ENCODE data around the gene ZC3HAV1. TPM values are rescaled to one million over a fixed set of nuclear protein-coding genes. Genes with fewer than 3 reads are reported as not detected.

Gene ZC3HAV1
- total RNA-seq, 2 donors from 2014 or later = 97.8 to 167 TPM

GRCh38 chr7:139051655-139052054 is 57.9 kb downstream of the ZC3HAV1 start:
- Mint-ChIP-seq H3K36me3 (peaks cover 26 to 63% of the 10 kb centered on the region in 2 donors), H3K27ac (peak overlapping the region in 1 of 2 donors; percentile 36), H3K9me3 (no peaks in the 10 kb centered on the region)
- DNase-seq (ENCODE audit: low spot score in 2 of 2) = no peak
- ATAC-seq = no peak

- H3K36me3 Mint-ChIP-seq = peaks cover 34 to 70% of the 10 kb centered on the region in 2 donors
- DNase-seq (ENCODE audit: low spot score in 2 of 2) = no peak
- peak overlapping the region in 1 of 2 donors; percentile 61 for H3K27ac Mint-ChIP-seq
- ATAC-seq = no peak
- H3K9me3 Mint-ChIP-seq = no peaks in the 10 kb centered on the region
Measured at GRCh38 chr7:139049936-139050335, 59.6 kb downstream of the ZC3HAV1 start.

GRCh38 chr7:139049111-139049510 is 60.4 kb downstream of the ZC3HAV1 start:
- no peak for ATAC-seq
- peaks cover 34 to 69% of the 10 kb centered on the region in 2 donors for H3K36me3 Mint-ChIP-seq
- no peaks in the 10 kb centered on the region for H3K9me3 Mint-ChIP-seq
- H3K27ac Mint-ChIP-seq = peak overlapping the region; percentile 7 to 81
- DNase-seq (ENCODE audit: low spot score in 2 of 2) = no peak

- DNase-seq (ENCODE audit: low spot score in 2 of 2) = no peak
- no peaks in the 10 kb centered on the region for H3K9me3 Mint-ChIP-seq
- peaks cover 34 to 60% of the 10 kb centered on the region in 2 donors for H3K36me3 Mint-ChIP-seq
- H3K27ac Mint-ChIP-seq = peak overlapping the region in 1 of 2 donors; percentile 25
- peak; percentile 67 to 83 for ATAC-seq
Measured at GRCh38 chr7:139047970-139048369, 61.5 kb downstream of the ZC3HAV1 start.

- Mint-ChIP-seq H3K9me3 (no peaks in the 10 kb centered on the region), H3K27ac (peak overlapping the region in 1 of 2 donors; percentile 69), H3K36me3 (peaks cover 28 to 55% of the 10 kb centered on the region in 2 donors)
- ATAC-seq = no peak
- no peak for DNase-seq (ENCODE audit: low spot score in 2 of 2)
Measured at GRCh38 chr7:139046143-139046542, 63.4 kb downstream of the ZC3HAV1 start.

GRCh38 chr7:139044813-139045794 is 64.4 kb downstream of the ZC3HAV1 start:
- ATAC-seq (no peak), DNase-seq (ENCODE audit: low spot score in 2 of 2) (no peak)
- H3K36me3 Mint-ChIP-seq = peaks cover 28 to 52% of the 10 kb centered on the region in 2 donors
- peak overlapping the region in 1 of 2 donors; percentile 17 for H3K27ac Mint-ChIP-seq
- no peaks in the 10 kb centered on the region for H3K9me3 Mint-ChIP-seq

- ATAC-seq = peak; percentile 29 to 49
- DNase-seq (ENCODE audit: low spot score in 2 of 2) = peak in 1 of 2 donors; percentile 36
- peaks cover 19 to 42% of the 10 kb centered on the region in 2 donors for H3K36me3 Mint-ChIP-seq
- no peaks in the 10 kb centered on the region for H3K9me3 Mint-ChIP-seq
- peak overlapping the region; percentile 53 to 72 for H3K27ac Mint-ChIP-seq
Measured at GRCh38 chr7:139043823-139044812, 65.4 kb downstream of the ZC3HAV1 start.

GRCh38 chr7:139041378-139042085 is 68.0 kb downstream of the ZC3HAV1 start:
- H3K27ac Mint-ChIP-seq = peak overlapping the region; percentile 41 to 67
- H3K36me3 Mint-ChIP-seq = peaks cover 7 to 24% of the 10 kb centered on the region in 2 donors
- DNase-seq (ENCODE audit: low spot score in 2 of 2) (no peak), ATAC-seq (peak; percentile 18 to 48)
- H3K9me3 Mint-ChIP-seq = no peaks in the 10 kb centered on the region

GRCh38 chr7:139038691-139039090 is 70.8 kb downstream of the ZC3HAV1 start:
- DNase-seq (ENCODE audit: low spot score in 2 of 2) (no peak), ATAC-seq (no peak)
- Mint-ChIP-seq H3K36me3 (peaks cover 0 to 6% of the 10 kb centered on the region in 2 donors), H3K9me3 (no peaks in the 10 kb centered on the region), H3K27ac (no peak overlapping the region)

- DNase-seq (ENCODE audit: low spot score in 2 of 2) (no peak), ATAC-seq (no peak)
- H3K27ac Mint-ChIP-seq = no peak overlapping the region
- peaks cover 0 to 16% of the 10 kb centered on the region in 2 donors for H3K36me3 Mint-ChIP-seq
- H3K9me3 Mint-ChIP-seq = no peaks in the 10 kb centered on the region
Measured at GRCh38 chr7:139036901-139037300, 72.6 kb downstream of the ZC3HAV1 start.

GRCh38 chr7:139035586-139036353 is 73.8 kb downstream of the ZC3HAV1 start, which contains the start of gene ZC3HAV1L:
ZC3HAV1L (minus strand) TSS chr7:139036042; CDS start chr7:139036017, 25 bp downstream.
- peak; percentile 60 to 74 for DNase-seq (ENCODE audit: low spot score in 2 of 2)
- ATAC-seq = peak; percentile 85
- peak within 1 kb of the TSS; percentile 52 to 85 for H3K27ac Mint-ChIP-seq

GRCh38 chr7:139034855-139035585 is 74.5 kb downstream of the ZC3HAV1 start:
- H3K9me3 Mint-ChIP-seq = no peaks in the 10 kb centered on the region
- peak in 1 of 2 donors; percentile 20 for DNase-seq (ENCODE audit: low spot score in 2 of 2)
- peak; percentile 25 to 39 for ATAC-seq
- H3K27ac Mint-ChIP-seq = peak overlapping the region; percentile 52 to 75
- H3K36me3 Mint-ChIP-seq = peaks cover 1 to 23% of the 10 kb centered on the region in 2 donors

More at GRCh38 chr7:139035586-139036353, 73.8 kb downstream of the ZC3HAV1 start, which contains the start of gene ZC3HAV1L:
- H3K36me3 Mint-ChIP-seq = peaks cover 0 to 20% of the 10 kb centered on the region in 2 donors
- H3K9me3 Mint-ChIP-seq = no peaks in the 10 kb centered on the region

- DNase-seq (ENCODE audit: low spot score in 2 of 2) (no peak), ATAC-seq (no peak)
- peak overlapping the region in 1 of 2 donors; percentile 52 for H3K27ac Mint-ChIP-seq
- peaks cover 8 to 30% of the 10 kb centered on the region in 2 donors for H3K36me3 Mint-ChIP-seq
- H3K9me3 Mint-ChIP-seq = no peaks in the 10 kb centered on the region
Measured at GRCh38 chr7:139034336-139034735, 75.2 kb downstream of the ZC3HAV1 start.

- ATAC-seq (no peak), DNase-seq (ENCODE audit: low spot score in 2 of 2) (no peak)
- no peaks in the 10 kb centered on the region for H3K9me3 Mint-ChIP-seq
- H3K27ac Mint-ChIP-seq = peak overlapping the region in 1 of 2 donors; percentile 52
- peaks cover 11 to 35% of the 10 kb centered on the region in 2 donors for H3K36me3 Mint-ChIP-seq
Measured at GRCh38 chr7:139033346-139034114, 76.0 kb downstream of the ZC3HAV1 start.

Data from activated naive CD4-positive, alpha-beta T cell treated with anti-CD3 and anti-CD28 coated beads, Interleukin-2, amount 50 U/mL, for 72 hours (primary cell).